Mucosa of stomach (tissue), 1 donor: ENCODE data around the gene DHX38.

ENCODE experiments used
- H3K27me3 ChIP-seq: one replicate; pipeline ENCODE4 v1.7.0; 2013; ENCODE audit warnings: mild to moderate bottlenecking, low read length; ENCODE audit not compliant: control insufficient read depth, insufficient read depth
- H3K36me3 ChIP-seq: one replicate; pipeline ENCODE4 v1.7.0; 2013; ENCODE audit warnings: low read length; ENCODE audit not compliant: control insufficient read depth, insufficient read depth
- H3K4me1 ChIP-seq: one replicate; pipeline ENCODE4 v1.7.0; 2013; ENCODE audit warnings: mild to moderate bottlenecking, low read length; ENCODE audit not compliant: control insufficient read depth, insufficient read depth
- H3K4me3 ChIP-seq: one replicate; pipeline ENCODE4 v1.7.0; 2013; ENCODE audit warnings: low read length
- H3K9ac ChIP-seq: one replicate; pipeline ENCODE4 v1.7.0; 2013; ENCODE audit warnings: mild to moderate bottlenecking, low read length, moderate library complexity
- H3K9me3 ChIP-seq: one replicate; pipeline ENCODE4 v1.7.0; 2013; ENCODE audit warnings: mild to moderate bottlenecking, low read length, moderate library complexity; ENCODE audit not compliant: control insufficient read depth
- donor health status: Pancreatic carcinoma.

The DHX38 gene

DNA sequence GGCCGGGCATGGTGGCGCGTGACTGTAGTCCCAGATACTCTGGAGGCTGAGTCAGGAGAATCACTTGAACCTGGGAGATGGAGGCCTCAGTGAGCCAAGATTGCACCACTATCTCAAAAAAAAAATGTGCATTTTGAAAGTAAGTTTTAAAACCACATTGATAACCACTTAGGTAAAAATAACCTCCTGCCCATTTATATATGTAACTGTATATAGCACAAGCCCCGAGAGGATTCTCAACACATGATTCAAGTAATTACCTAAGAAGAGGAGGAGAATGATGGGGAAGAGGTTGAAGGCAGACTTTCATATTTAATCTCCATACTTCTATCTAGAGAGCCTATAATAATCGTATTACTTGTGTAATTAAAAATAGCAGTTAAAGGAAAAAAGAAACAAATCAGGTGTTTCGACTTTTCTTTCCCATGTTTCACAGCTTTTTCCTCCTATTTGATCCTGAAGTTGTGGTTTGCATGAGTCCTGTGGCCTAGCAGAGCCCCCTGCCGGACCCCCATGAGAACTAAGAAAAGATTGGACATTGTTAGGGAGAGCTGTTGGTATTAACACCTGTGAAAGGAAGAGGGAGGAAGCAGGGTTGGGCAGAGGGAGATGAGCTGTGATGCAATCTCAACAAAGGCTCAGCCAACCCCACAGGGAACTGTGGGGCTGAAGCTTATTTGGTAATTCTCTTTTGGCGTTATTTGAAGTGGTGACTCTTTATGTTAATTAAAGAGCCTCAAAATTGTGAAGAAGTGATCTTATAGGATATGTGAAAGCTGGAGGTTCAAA, 56.2 kb downstream of the DHX38 start:
- Histone ChIP-seq H3K27me3 (no peaks in the 10 kb centered on the region), H3K4me3 (no peak overlapping the region), H3K9me3 (no peaks in the 10 kb centered on the region), H3K9ac (no peak overlapping the region), H3K4me1 (no peaks in the 10 kb centered on the region), H3K36me3 (no peaks in the 10 kb centered on the region)

DNA sequence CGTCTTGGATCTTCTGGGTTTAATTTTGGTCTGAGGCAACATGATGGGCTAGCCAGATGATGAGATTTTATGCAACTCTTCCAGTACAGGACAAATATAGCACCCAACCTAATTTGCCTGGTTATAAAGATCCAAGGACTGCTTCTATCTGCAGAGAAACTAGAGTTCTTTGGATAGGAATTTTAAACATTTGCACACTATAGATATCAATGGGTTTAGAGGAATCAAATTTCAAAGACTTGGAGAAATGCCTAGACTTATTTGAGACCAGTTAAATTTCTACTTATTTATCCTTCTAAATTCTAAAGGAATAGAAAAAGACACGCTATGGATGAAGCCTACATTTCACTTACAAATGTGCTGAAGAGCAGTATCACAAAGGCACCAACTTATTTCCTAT, 65.7 kb downstream of the DHX38 start:
- H3K9me3 ChIP-seq, result no peaks in the 10 kb centered on the region
- H3K36me3 ChIP-seq, result no peaks in the 10 kb centered on the region
- H3K27me3 ChIP-seq, result no peaks in the 10 kb centered on the region
- no peak overlapping the region for H3K4me3 ChIP-seq
- H3K9ac ChIP-seq, result no peak overlapping the region
- no peaks in the 10 kb centered on the region for H3K4me1 ChIP-seq

DNA sequence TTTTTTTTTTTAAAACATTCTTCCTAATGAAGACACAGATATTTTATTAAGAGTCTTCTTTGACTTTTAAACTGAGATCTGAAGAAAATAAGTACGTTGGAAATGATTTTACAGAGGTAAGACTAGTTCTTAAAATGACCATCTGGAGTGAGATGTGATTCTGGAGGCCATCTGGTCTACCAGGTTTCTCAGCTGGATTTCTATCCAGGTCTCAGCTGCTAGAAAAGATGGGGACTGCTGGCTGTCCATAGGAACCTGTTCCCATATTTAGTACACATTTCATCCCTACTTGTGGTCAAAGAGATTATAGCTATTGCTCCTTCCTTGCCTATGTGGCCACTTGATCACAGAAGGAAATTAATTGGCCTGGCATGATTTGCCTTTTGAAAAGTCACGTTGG, 66.2 kb downstream of the DHX38 start:
- no peak overlapping the region for H3K9ac ChIP-seq
- no peaks in the 10 kb centered on the region for H3K9me3 ChIP-seq
- no peaks in the 10 kb centered on the region for H3K4me1 ChIP-seq
- no peak overlapping the region for H3K4me3 ChIP-seq
- H3K36me3 ChIP-seq, result no peaks in the 10 kb centered on the region
- H3K27me3 ChIP-seq, result no peaks in the 10 kb centered on the region

DNA sequence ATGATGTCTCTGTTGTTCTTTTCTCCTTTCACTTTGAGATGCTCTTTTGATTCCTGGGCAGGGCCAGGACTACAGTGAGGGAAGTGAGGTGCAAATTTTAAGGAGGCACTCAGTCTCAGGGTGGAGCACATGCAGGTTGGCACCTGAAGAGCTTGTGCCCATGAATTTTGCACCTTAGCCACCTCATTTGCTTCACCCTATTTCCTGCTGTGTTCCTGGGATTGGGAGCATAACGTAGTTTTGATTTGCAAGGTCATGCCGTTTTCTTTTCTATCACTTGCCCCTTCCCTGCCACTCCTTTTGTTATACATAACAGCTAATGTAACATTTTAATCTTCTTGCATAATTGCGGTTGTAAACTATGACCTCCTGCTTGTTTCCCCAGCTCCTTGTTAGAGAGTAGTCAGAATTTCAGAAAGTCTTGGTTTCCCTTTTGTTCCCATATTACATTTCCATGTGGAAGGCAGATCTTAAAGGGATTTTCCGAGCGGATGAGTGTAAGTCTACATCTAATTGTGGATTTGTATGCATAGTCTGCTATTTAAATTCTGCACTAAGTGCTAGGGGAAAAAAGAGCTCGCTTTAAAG, 68.6 kb downstream of the DHX38 start:
- Histone ChIP-seq H3K9me3 (no peaks in the 10 kb centered on the region), H3K36me3 (no peaks in the 10 kb centered on the region), H3K27me3 (no peaks in the 10 kb centered on the region), H3K9ac (no peak overlapping the region), H3K4me3 (no peak overlapping the region), H3K4me1 (no peaks in the 10 kb centered on the region)
